ENCODE measurements around the gene SYT1.

DNA sequence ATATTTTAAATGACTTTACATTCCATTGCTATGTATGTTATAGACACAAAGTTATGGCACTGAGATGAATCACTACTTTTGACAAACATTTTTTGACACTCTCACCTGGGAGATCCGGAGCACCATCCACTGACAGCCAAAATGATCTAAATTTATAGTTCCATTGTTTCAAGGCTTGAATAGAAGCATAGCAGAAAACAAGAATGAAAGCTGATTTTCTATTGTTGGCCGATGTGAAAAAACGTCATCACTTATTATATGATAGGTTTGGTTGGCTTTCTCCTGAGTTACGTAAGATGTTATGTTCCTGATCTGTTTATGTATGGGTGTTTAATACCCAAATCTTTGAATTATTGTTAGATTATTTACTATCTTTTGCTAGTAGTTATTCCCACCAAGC lies 520.0 kb downstream of the SYT1 start:
- TF ChIP-seq POLR2AphosphoS5 (IDR thresholded peaks at IDR 0.05; ENCODE audit: low read depth, low read length) (no peak), JUND (IDR thresholded peaks at IDR 0.05) (no peak), POLR2A (IDR thresholded peaks at IDR 0.05; ENCODE audit: borderline replicate concordance, extremely low read depth, insufficient read depth, insufficient read length) (no peak)
- TF ChIP-seq, protein P1, sequence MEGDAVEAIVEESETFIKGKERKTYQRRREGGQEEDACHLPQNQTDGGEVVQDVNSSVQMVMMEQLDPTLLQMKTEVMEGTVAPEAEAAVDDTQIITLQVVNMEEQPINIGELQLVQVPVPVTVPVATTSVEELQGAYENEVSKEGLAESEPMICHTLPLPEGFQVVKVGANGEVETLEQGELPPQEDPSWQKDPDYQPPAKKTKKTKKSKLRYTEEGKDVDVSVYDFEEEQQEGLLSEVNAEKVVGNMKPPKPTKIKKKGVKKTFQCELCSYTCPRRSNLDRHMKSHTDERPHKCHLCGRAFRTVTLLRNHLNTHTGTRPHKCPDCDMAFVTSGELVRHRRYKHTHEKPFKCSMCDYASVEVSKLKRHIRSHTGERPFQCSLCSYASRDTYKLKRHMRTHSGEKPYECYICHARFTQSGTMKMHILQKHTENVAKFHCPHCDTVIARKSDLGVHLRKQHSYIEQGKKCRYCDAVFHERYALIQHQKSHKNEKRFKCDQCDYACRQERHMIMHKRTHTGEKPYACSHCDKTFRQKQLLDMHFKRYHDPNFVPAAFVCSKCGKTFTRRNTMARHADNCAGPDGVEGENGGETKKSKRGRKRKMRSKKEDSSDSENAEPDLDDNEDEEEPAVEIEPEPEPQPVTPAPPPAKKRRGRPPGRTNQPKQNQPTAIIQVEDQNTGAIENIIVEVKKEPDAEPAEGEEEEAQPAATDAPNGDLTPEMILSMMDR (IDR thresholded peaks at IDR 0.05 in 2 of 3, conservative IDR thresholded peaks at IDR 0.05 in 1 of 3; ENCODE audit: borderline replicate concordance in 1 of 3, insufficient read depth in 1 of 3, low read depth in 2 of 3, low read length in 2 of 3) = no peak

Measured in HCT116 (cell line).